Hepatocyte (in vitro differentiated cells): ENCODE results near the gene ZNF90. TPM values are rescaled to one million over a fixed set of nuclear protein-coding genes. Genes with fewer than 3 reads are reported as not detected.
"Not testable (repeated sequence)": the region's sequence is repeated elsewhere in the genome, so short reads cannot be mapped to it uniquely, and the experiment has no call there.

Experiments used
- DNase-seq: peaks from one replicate; pipeline ENCODE4 v3.0.0-alpha.2; 2016; ENCODE audit warnings: low spot score
- H2AFZ ChIP-seq: fragments of 200-600 bp; sonication (generic); 2 replicates; pipeline ENCODE4 v1.6.0; 2016; ENCODE audit warnings: antibody characterized with exemption, mild to moderate bottlenecking
- H3K27ac ChIP-seq: fragments of 200-600 bp; sonication (generic); 2 replicates; pipeline ENCODE4 v1.5.1; 2016; ENCODE audit warnings: mild to moderate bottlenecking
- H3K27me3 ChIP-seq: fragments of 200-600 bp; sonication (generic); 2 replicates; pipeline ENCODE4 v1.6.1; 2016
- H3K36me3 ChIP-seq: fragments of 200-600 bp; sonication (generic); replicated peaks from 2 replicates; pipeline ENCODE4 v1.5.1; 2016; ENCODE audit warnings: low read depth; ENCODE audit not compliant: insufficient read depth
- H3K4me1 ChIP-seq: fragments of 200-600 bp; sonication (generic); 2 replicates; pipeline ENCODE4 v1.5.1; 2016; ENCODE audit warnings: mild to moderate bottlenecking, moderate library complexity; ENCODE audit not compliant: insufficient read depth
- H3K4me2 ChIP-seq: fragments of 200-600 bp; sonication (generic); 2 replicates; pipeline ENCODE4 v1.6.0; 2016
- H3K4me3 ChIP-seq: fragments of 200-600 bp; sonication (generic); 2 replicates; pipeline ENCODE4 v1.5.1; 2016; ENCODE audit warnings: mild to moderate bottlenecking
- H3K79me2 ChIP-seq: fragments of 200-600 bp; sonication (generic); 2 replicates; pipeline ENCODE4 v1.6.0; 2017; ENCODE audit warnings: mild to moderate bottlenecking
- H3K9me2 ChIP-seq: fragments of 200-600 bp; sonication (generic); replicated peaks from 2 replicates; pipeline ENCODE4 v1.6.0; 2017; ENCODE audit warnings: mild to moderate bottlenecking; ENCODE audit not compliant: insufficient read depth
- H3K9me3 ChIP-seq: fragments of 200-600 bp; sonication (generic); 2 replicates; pipeline ENCODE4 v1.5.1; 2016; ENCODE audit warnings: low read depth, mild to moderate bottlenecking
- H4K20me1 ChIP-seq: fragments of 200-600 bp; sonication (generic); 2 replicates; pipeline ENCODE4 v1.6.0; 2016; ENCODE audit warnings: mild to moderate bottlenecking; ENCODE audit not compliant: insufficient read depth, poor library complexity, severe bottlenecking
- CTCF ChIP-seq: fragments of 200-600 bp; sonication (generic); IDR thresholded peaks from 2 replicates; pipeline ENCODE4 v1.5.1; 2016; ENCODE audit warnings: antibody characterized with exemption, mild to moderate bottlenecking; ENCODE audit not compliant: poor library complexity
- EZH2 ChIP-seq: fragments of 200-600 bp; sonication (generic); IDR thresholded peaks from 2 replicates; pipeline ENCODE4 v1.6.1; 2016; ENCODE audit warnings: antibody characterized with exemption, mild to moderate bottlenecking, borderline replicate concordance
- EZH2phosphoT487 ChIP-seq: fragments of 200-600 bp; sonication (generic); IDR thresholded peaks from one replicate; pipeline ENCODE4 v1.6.1; 2018; ENCODE audit warnings: antibody characterized with exemption, mild to moderate bottlenecking, low read depth, moderate library complexity; ENCODE audit not compliant: unreplicated experiment, severe bottlenecking
- WGBS: methylation state at CpG from one replicate; pipeline ENCODE4 v1.1.6; 2016; ENCODE audit warnings: low lambda C conversion rate; ENCODE audit errors: missing lambda C conversion rate; 5-methylcytosine and 5-hydroxymethylcytosine counted together
- polyA plus RNA-seq: library from polyadenylated mRNA; unstranded; fragments of >200 nt; fragmentation: Nextera tagmentation; extraction: Ambion mirVana; gene quantifications from 2 replicates; pipeline ENCODE4 v1.2.1, GENCODE V29; 2016
- total RNA-seq: library from RNA; depleted of rRNA; stranded (reverse); fragments of >200 nt; gene quantifications from 2 replicates; pipeline ENCODE4 v1.2.3, GENCODE V29; 2014

The ZNF90 gene
- total and polyA plus RNA-seq, 2 experiments from 2014 or later = 6.1 to 8.7 TPM

DNA sequence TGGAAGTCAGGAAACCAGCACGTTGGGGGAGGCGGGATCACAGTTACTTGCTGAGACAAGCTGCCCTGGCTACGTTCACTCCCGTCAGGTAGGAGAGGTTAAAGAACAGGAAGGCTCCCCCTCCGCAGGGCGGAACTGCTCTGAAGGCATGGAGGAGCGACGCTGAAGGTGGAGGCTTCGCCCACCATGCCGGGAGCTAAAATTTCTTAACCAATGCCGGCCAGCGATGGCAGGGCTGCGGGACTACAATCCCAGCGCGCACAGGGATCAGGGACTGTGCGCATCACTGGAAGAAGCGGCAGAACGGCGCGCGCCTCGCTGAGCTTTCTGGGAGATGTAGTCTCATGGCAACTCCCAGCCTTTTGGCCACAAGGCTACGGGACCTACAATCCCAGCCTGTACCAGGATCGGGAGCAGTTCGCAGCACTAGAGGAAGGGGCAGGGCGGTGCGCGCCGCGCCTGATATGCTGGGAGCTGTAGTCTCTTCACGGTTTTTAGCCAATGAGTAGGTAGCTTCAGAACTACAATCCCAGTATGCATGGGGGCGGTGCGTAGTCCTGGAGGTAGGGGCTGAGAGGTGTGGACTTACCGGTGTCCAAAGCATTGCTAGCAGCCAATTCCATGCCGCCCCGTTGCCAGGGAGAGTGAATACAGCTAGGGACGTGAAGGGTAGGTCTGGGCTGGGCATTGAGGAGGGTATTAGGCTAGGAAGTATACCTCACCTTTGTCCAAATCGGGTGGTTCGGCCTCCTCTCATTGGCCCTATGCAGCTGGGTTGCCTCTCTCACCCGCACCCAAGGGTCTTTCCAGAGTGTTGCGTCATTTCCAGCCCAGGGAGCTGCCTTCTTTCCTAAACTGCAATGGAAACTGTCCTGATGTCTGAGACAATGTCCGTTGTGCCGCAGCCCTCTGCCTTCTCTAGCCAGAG lies 25.7 kb upstream of the ZNF90 start:
- H2AFZ ChIP-seq = peak overlapping the region; percentile 79
- peak; percentile 97 for DNase-seq
- H3K27ac ChIP-seq = peak overlapping the region; percentile 94
- 2% methylated on average over 43 of the region's 43 CpGs for WGBS
- H3K4me1 ChIP-seq = peaks cover 5% of the 10 kb centered on the region
- no peaks in the 10 kb centered on the region for H3K79me2 ChIP-seq
- no peaks in the 10 kb centered on the region for H4K20me1 ChIP-seq
- TF ChIP-seq CTCF = no peak
- no peak for TF ChIP-seq EZH2phosphoT487
- TF ChIP-seq EZH2 = no peak
- H3K36me3 ChIP-seq = no peaks in the 10 kb centered on the region
- H3K9me2 ChIP-seq = no peaks in the 10 kb centered on the region
- H3K27me3 ChIP-seq = no peaks in the 10 kb centered on the region
- peak overlapping the region; percentile 54 for H3K4me3 ChIP-seq
- H3K9me3 ChIP-seq = no peaks in the 10 kb centered on the region
- H3K4me2 ChIP-seq = peak overlapping the region; percentile 83

DNA sequence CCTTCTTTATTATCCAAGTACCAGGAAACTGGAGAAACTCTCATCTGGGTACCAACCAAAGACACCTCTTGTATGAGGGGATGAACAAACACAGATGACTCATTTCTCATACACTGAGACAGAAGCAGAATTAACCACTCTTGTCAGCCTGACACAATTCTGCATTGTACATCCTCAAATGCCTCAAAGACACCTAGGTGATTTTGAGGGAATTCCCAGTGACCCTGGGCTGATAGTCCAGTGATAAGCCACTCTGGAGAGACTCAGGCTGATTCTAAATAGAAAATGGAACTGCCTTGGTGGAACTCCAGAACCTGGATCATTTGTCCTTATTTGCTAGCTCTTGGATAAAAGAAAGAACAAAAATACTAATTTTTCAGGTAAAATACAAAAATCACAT lies 19.1 kb upstream of the ZNF90 start:
- not testable (repeated sequence) for H4K20me1 ChIP-seq

GRCh38 chr19:20060282-20060681 lies 17.5 kb upstream of the ZNF90 start:
- Histone ChIP-seq H3K9me3 (no peaks in the 10 kb centered on the region), H3K79me2 (no peaks in the 10 kb centered on the region), H3K36me3 (no peaks in the 10 kb centered on the region), H4K20me1 (no peaks in the 10 kb centered on the region), H2AFZ (no peak overlapping the region), H3K27ac (no peak overlapping the region), H3K4me3 (no peak overlapping the region), H3K9me2 (no peaks in the 10 kb centered on the region), H3K4me2 (no peak overlapping the region), H3K27me3 (no peaks in the 10 kb centered on the region), H3K4me1 (no peaks in the 10 kb centered on the region)
- WGBS = 96% methylated on average over 1 of the region's 1 CpG
- TF ChIP-seq EZH2 (no peak), EZH2phosphoT487 (no peak), CTCF (no peak)
- no peak for DNase-seq

More for the DNA sequence above, 19.1 kb upstream of the ZNF90 start:
- not testable (repeated sequence) for H3K9me2 ChIP-seq, H3K4me1 ChIP-seq, H3K4me2 ChIP-seq, H3K27ac ChIP-seq, H3K9me3 ChIP-seq, H2AFZ ChIP-seq, H3K79me2 ChIP-seq, DNase-seq, H3K27me3 ChIP-seq, H3K36me3 ChIP-seq, H3K4me3 ChIP-seq

DNA sequence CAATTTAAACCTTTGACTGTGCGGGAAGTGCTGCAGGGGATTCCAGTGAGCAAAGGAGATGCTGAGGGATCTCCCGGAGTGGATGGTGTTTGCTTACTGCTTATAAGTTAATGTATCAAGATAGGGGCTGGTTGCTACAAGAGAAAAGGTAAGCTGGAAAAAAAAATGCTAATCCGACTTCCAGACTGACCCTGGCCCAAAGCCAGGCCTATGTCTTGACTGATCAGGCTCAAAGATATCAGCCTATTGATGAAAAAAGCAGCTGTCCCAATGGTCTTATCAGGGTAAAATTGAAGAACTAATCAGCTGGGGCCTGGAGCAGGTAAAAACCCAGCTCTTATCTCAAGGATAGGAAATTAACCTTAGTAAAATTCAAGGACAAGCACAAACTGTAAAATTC lies 10.9 kb upstream of the ZNF90 start:
- no peak for DNase-seq
- TF ChIP-seq CTCF (no peak), EZH2phosphoT487 (no peak), EZH2 (no peak)
- Histone ChIP-seq H3K4me1 (no peaks in the 10 kb centered on the region), H3K4me3 (no peak overlapping the region), H2AFZ (no peak overlapping the region), H3K79me2 (no peaks in the 10 kb centered on the region), H3K27me3 (no peaks in the 10 kb centered on the region), H3K9me2 (no peaks in the 10 kb centered on the region), H3K27ac (no peak overlapping the region), H3K36me3 (no peaks in the 10 kb centered on the region), H3K9me3 (no peaks in the 10 kb centered on the region), H3K4me2 (no peak overlapping the region), H4K20me1 (no peaks in the 10 kb centered on the region)
- WGBS = 31% methylated on average over 3 of the region's 3 CpGs
